HEK293 (cell line): ENCODE data around the gene CSRP2.
A peak's percentile ranks its signal among the peaks of the same experiment; 100 is the strongest.

Source experiments
- CTCF ChIA-PET: fragments of 350-600 bp; formaldehyde crosslinking; extraction: SDS; loops from one replicate; lab custom pipeline; 2021; ENCODE audit warnings: antibody characterized with exemption; lab: Yijun Ruan, JAX
- POLR2A ChIA-PET: fragments of 300-600 bp; formaldehyde crosslinking; extraction: SDS; loops from one replicate; lab custom pipeline; 2020; ENCODE audit warnings: antibody characterized with exemption, inconsistent platforms; lab: Yijun Ruan, JAX
- H3K27ac ChIP-seq: fragments of 200-500 bp; sonication (Bioruptor generic); 2 replicates; pipeline ENCODE4 v1.5.1; 2014; ENCODE audit warnings: low read depth, low read length, control low read depth, inconsistent platforms; ENCODE audit errors: extremely low read depth
- H3K36me3 ChIP-seq, 2 experiments: fragments of 200-500 bp in 1 of 2; sonication (Bioruptor generic) in 1 of 2; 1 replicate in 1 of 2; 2 replicates in 1 of 2; pipeline ENCODE4 v1.5.1; 2014 to 2017; ENCODE audit warnings: inconsistent platforms in 2 of 2, low read length in 2 of 2; ENCODE audit not compliant: control insufficient read depth in 2 of 2, insufficient read depth in 1 of 2
- H3K4me1 ChIP-seq: fragments of 200-500 bp; sonication (Bioruptor generic); 2 replicates; pipeline ENCODE4 v1.5.1; 2014; ENCODE audit warnings: mild to moderate bottlenecking, low read length, inconsistent platforms; ENCODE audit not compliant: control insufficient read depth, insufficient read depth
- H3K4me3 ChIP-seq: 2 replicates; pipeline ENCODE4 v1.5.1; 2011; ENCODE audit warnings: low read depth, mild to moderate bottlenecking, control low read depth, low read length, moderate library complexity
- H3K9me3 ChIP-seq: fragments of 200-500 bp; sonication (Bioruptor generic); 2 replicates; pipeline ENCODE4 v1.5.1; 2014; ENCODE audit warnings: low read depth, low read length, inconsistent platforms; ENCODE audit not compliant: control insufficient read depth, insufficient read depth
- GLI2 ChIP-seq: fragments of 450-650 bp; formaldehyde crosslinking; IDR thresholded peaks from 2 replicates; pipeline ENCODE4; 2017; ENCODE audit warnings: missing biosample characterization, missing genetic modification characterization, low read depth, borderline replicate concordance
- SP2 ChIP-seq: fragments of 450-650 bp; formaldehyde crosslinking; IDR thresholded peaks from 2 replicates; pipeline ENCODE4 v1.5.1; 2016; ENCODE audit warnings: missing biosample characterization, missing genetic modification characterization
- TCF7L2 ChIP-seq: IDR thresholded peaks from 2 replicates; pipeline ENCODE4 v1.6.1; 2011; ENCODE audit warnings: low read depth, mild to moderate bottlenecking, inconsistent platforms, low read length, moderate library complexity, borderline replicate concordance
- ZBTB20 ChIP-seq: fragments of 450-650 bp; formaldehyde crosslinking; IDR thresholded peaks from 2 replicates; pipeline ENCODE4 v1.5.1; 2016; ENCODE audit warnings: missing biosample characterization, missing genetic modification characterization
- ZBTB21 ChIP-seq: fragments of 450-650 bp; formaldehyde crosslinking; IDR thresholded peaks from 2 replicates; pipeline ENCODE4 v1.5.1; 2017; ENCODE audit warnings: missing biosample characterization, missing genetic modification characterization
- ZFP3 ChIP-seq: fragments of 450-650 bp; formaldehyde crosslinking; IDR thresholded peaks from 2 replicates; pipeline ENCODE4 v1.5.1; 2016; ENCODE audit warnings: low read depth, missing biosample characterization, missing genetic modification characterization
- ZNF114 ChIP-seq: fragments of 450-650 bp; formaldehyde crosslinking; IDR thresholded peaks from 2 replicates; pipeline ENCODE4 v1.5.0; 2017; ENCODE audit warnings: missing biosample characterization, missing genetic modification characterization
- ZNF2 ChIP-seq: fragments of 450-650 bp; formaldehyde crosslinking; IDR thresholded peaks from 2 replicates; pipeline ENCODE4 v1.5.1; 2016; ENCODE audit warnings: missing biosample characterization, missing genetic modification characterization
- ZNF335 ChIP-seq: fragments of 450-650 bp; formaldehyde crosslinking; conservative IDR thresholded peaks from 2 replicates; pipeline ENCODE4 v1.5.1; 2016; ENCODE audit warnings: missing biosample characterization, missing genetic modification characterization
- ZNF341 ChIP-seq: fragments of 450-650 bp; formaldehyde crosslinking; IDR thresholded peaks from 2 replicates; pipeline ENCODE4; 2016; ENCODE audit warnings: low read depth, missing biosample characterization, missing genetic modification characterization
- ZNF510 ChIP-seq: fragments of 450-650 bp; formaldehyde crosslinking; IDR thresholded peaks from 2 replicates; pipeline ENCODE4 v1.5.1; 2018; ENCODE audit warnings: mild to moderate bottlenecking, missing genetic modification characterization, missing biosample characterization; ENCODE audit not compliant: insufficient replicate concordance
- ZNF600 ChIP-seq: fragments of 450-650 bp; formaldehyde crosslinking; IDR thresholded peaks from 2 replicates; pipeline ENCODE4 v1.5.1; 2016; ENCODE audit warnings: missing biosample characterization, missing genetic modification characterization
- ZNF629 ChIP-seq: fragments of 450-650 bp; formaldehyde crosslinking; IDR thresholded peaks from 2 replicates; pipeline ENCODE4 v1.5.1; 2017; ENCODE audit warnings: missing biosample characterization, missing genetic modification characterization
- ZNF791 ChIP-seq: fragments of 450-650 bp; formaldehyde crosslinking; IDR thresholded peaks from 2 replicates; pipeline ENCODE4 v1.5.1; 2016; ENCODE audit warnings: missing biosample characterization, missing genetic modification characterization
- TF ChIP-seq, protein P1 (sequence below): fragments of 450-650 bp; formaldehyde crosslinking; IDR thresholded peaks from 2 replicates; pipeline ENCODE4 v1.5.1; 2016; ENCODE audit warnings: missing biosample characterization, missing genetic modification characterization
- TF ChIP-seq, protein P2 (sequence below): fragments of 450-650 bp; formaldehyde crosslinking; IDR thresholded peaks from 2 replicates; pipeline ENCODE4 v1.5.1; 2016; ENCODE audit warnings: missing biosample characterization, missing genetic modification characterization, borderline replicate concordance
- TF ChIP-seq, protein P3 (sequence below): fragments of 450-650 bp; formaldehyde crosslinking; IDR thresholded peaks from 2 replicates; pipeline ENCODE4 v1.5.0; 2017; ENCODE audit warnings: missing biosample characterization, missing genetic modification characterization, borderline replicate concordance

Gene CSRP2

DNA sequence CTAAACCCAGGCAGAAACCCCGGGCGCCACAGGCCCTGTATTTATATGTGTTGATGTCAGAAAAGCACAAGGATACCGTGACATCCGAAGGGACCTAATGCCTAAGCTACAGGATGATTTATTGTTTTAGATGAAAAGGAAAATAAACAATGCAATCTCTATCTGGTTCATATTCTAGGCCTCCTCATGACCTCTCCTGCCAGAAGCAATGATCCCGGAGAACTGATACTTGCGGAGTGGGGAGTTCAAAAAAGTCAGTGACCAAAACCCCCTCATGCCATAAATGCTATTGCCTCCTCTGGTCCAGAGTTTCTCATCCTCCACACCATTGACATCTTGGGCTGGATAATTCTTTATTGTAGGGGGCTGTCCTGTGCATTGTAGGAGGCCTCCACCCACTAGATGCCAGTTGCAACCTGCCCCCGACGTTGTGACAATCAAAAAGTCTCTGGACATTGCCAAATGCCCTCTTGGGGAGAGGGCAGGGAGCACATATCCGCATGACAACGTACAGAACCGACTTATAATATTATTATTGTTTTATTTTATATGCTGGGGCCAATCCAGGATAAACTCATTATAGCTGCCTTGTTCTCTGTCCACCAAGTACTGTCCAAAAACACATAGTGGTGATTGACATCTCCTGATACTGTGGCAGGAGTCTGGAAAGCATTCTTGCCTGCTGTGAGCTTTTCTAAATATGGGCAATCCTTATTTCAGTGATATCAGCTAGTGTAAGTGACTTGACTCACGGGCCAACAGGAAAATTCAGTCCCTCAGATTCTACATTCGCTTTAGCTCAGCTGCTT, 1.1 kb upstream of the CSRP2 start (continued):
- TF ChIP-seq, protein P1, sequence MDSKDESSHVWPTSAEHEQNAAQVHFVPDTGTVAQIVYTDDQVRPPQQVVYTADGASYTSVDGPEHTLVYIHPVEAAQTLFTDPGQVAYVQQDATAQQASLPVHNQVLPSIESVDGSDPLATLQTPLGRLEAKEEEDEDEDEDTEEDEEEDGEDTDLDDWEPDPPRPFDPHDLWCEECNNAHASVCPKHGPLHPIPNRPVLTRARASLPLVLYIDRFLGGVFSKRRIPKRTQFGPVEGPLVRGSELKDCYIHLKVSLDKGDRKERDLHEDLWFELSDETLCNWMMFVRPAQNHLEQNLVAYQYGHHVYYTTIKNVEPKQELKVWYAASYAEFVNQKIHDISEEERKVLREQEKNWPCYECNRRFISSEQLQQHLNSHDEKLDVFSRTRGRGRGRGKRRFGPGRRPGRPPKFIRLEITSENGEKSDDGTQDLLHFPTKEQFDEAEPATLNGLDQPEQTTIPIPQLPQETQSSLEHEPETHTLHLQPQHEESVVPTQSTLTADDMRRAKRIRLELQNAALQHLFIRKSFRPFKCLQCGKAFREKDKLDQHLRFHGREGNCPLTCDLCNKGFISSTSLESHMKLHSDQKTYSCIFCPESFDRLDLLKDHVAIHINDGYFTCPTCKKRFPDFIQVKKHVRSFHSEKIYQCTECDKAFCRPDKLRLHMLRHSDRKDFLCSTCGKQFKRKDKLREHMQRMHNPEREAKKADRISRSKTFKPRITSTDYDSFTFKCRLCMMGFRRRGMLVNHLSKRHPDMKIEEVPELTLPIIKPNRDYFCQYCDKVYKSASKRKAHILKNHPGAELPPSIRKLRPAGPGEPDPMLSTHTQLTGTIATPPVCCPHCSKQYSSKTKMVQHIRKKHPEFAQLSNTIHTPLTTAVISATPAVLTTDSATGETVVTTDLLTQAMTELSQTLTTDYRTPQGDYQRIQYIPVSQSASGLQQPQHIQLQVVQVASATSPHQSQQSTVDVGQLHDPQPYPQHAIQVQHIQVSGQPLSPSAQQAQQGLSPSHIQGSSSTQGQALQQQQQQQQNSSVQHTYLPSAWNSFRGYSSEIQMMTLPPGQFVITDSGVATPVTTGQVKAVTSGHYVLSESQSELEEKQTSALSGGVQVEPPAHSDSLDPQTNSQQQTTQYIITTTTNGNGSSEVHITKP (tag by site-specific recombination): peak; percentile 90
- TF ChIP-seq ZNF629 (tag by site-specific recombination) (peak; percentile 72), TCF7L2 (0 out of 2 replicates have a peak, but pooled peaks have one; percentile 6), GLI2 (tag by site-specific recombination) (0 out of 2 replicates have a peak, but pooled peaks have one; percentile 18), ZNF600 (no peak), ZNF791 (no peak), ZBTB21 (tag by site-specific recombination) (peak; percentile 13; the same call in 1 of the 2 replicates), ZNF510 (tag by site-specific recombination) (no peak), ZFP3 (no peak)
- TF ChIP-seq, protein P2, sequence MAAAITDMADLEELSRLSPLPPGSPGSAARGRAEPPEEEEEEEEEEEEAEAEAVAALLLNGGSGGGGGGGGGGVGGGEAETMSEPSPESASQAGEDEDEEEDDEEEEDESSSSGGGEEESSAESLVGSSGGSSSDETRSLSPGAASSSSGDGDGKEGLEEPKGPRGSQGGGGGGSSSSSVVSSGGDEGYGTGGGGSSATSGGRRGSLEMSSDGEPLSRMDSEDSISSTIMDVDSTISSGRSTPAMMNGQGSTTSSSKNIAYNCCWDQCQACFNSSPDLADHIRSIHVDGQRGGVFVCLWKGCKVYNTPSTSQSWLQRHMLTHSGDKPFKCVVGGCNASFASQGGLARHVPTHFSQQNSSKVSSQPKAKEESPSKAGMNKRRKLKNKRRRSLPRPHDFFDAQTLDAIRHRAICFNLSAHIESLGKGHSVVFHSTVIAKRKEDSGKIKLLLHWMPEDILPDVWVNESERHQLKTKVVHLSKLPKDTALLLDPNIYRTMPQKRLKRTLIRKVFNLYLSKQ (tag by site-specific recombination): no peak
- TF ChIP-seq, protein P3, sequence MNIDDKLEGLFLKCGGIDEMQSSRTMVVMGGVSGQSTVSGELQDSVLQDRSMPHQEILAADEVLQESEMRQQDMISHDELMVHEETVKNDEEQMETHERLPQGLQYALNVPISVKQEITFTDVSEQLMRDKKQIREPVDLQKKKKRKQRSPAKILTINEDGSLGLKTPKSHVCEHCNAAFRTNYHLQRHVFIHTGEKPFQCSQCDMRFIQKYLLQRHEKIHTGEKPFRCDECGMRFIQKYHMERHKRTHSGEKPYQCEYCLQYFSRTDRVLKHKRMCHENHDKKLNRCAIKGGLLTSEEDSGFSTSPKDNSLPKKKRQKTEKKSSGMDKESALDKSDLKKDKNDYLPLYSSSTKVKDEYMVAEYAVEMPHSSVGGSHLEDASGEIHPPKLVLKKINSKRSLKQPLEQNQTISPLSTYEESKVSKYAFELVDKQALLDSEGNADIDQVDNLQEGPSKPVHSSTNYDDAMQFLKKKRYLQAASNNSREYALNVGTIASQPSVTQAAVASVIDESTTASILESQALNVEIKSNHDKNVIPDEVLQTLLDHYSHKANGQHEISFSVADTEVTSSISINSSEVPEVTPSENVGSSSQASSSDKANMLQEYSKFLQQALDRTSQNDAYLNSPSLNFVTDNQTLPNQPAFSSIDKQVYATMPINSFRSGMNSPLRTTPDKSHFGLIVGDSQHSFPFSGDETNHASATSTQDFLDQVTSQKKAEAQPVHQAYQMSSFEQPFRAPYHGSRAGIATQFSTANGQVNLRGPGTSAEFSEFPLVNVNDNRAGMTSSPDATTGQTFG: no peak

DNA sequence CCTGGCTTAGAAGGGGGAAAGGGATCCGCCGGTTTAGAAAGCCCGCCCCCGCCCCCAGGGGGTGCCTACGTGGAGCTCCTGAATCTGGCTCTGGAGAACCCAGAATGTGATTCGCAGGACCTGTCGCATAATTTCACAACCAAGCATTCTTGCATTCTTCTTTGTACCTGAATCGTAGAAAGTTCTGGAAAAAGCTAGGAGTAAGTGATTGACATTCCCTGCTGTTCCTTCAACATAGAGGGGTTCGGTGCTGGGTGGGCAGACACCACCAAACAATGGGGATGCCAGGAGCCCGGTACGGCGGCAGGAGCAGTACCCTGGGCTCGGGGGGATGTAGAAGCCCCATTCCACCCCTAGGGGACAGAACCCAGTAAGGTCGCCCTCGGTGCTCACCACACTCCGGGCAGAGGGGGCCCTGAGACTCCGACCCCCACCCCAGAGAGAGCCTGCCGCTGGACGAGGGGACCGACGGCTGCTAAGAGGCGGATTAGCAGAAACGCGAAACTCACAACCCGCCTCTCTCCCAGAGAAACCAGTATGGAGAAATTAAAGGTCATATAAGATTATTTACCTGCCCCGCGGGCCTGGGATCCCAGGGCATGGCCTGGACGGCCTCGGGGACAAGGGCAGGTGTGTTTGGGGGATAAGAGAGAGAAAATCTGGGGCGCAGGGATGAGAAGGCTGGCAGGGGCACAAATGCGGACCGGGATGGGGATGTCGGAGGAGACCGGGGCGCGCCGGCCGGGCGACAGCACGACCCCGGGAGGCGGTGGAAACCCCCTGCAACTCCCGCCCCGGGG, 520 bp downstream of the CSRP2 start:
- Histone ChIP-seq H3K4me1 (peaks cover 38% of the 10 kb centered on the region), H3K27ac (peak overlapping the region; percentile 72; the same call in 1 of the 2 replicates), H3K36me3 (peaks cover 0 to 3% of the 10 kb centered on the region in 2 experiments; a peak in 1 of 3 replicates), H3K4me3 (peak overlapping the region; percentile 71), H3K9me3 (no peaks in the 10 kb centered on the region)
- POLR2A ChIA-PET: interaction anchor here (0.6 to 1.5 kb wide), 13 partner anchors 8 to 593 kb away, joined by 3 to 11 read pairs (median 3); partner anchors contain the start of gene ZDHHC17
- CTCF ChIA-PET: no interaction called here
- TF ChIP-seq, protein P1 (tag by site-specific recombination): peak; percentile 91
- TF ChIP-seq, protein P3: no peak
- TF ChIP-seq ZNF2 (tag by site-specific recombination) (peak; percentile 28; the same call in 1 of the 2 replicates), ZBTB20 (tag by site-specific recombination) (peak; percentile 33; the same call in 1 of the 2 replicates), SP2 (no peak), ZNF114 (tag by site-specific recombination) (no peak), ZNF335 (peak; percentile 83), ZNF341 (peak; percentile 35)
